Erythroblast (primary cell): ENCODE measurements around the gene C4BPB.

Experiments
- GATA1 ChIP-seq: IDR thresholded peaks from 2 replicates; pipeline ENCODE4 v1.6.1; 2011; ENCODE audit warnings: low read depth, mild to moderate bottlenecking, control low read depth, low read length, moderate library complexity
- POLR2A ChIP-seq: IDR thresholded peaks from 2 replicates; pipeline ENCODE4 v1.6.1; 2011; ENCODE audit warnings: mild to moderate bottlenecking, low read length

GRCh38 chr1:207063014-207063413 is 25.6 kb upstream of the C4BPB start:
- TF ChIP-seq POLR2A, result no peak
- TF ChIP-seq GATA1, result no peak
